ENCODE results near the gene RPH3AL.

- no peak for TF ChIP-seq POLR2A (IDR thresholded peaks at IDR 0.05)
- TF ChIP-seq CTCF (IDR thresholded peaks at IDR 0.05), result no peak
- TF ChIP-seq EP300 (IDR thresholded peaks at IDR 0.05), result no peak
Measured at GRCh38 chr17:391850-392249, 39.2 kb upstream of the RPH3AL start.

Data from gastroesophageal sphincter (tissue), 3 donors.